ENCODE measurements around the gene MELTF. TPM values are rescaled to one million over a fixed set of nuclear protein-coding genes. Genes with fewer than 3 reads are reported as not detected.

Gene MELTF
- total and polyA plus RNA-seq, 2 of the 13 experiments (the other 11 are each of a cell fraction or from before 2014, with no cell fraction given), result 3.2 to 7.5 TPM

- TF ChIP-seq E2F2 (CRISPR knock-in tag; IDR thresholded peaks at IDR 0.05; ENCODE audit: borderline replicate concordance), result no peak
- TF ChIP-seq GFI1 (CRISPR knock-in tag; IDR thresholded peaks at IDR 0.05; ENCODE audit: borderline replicate concordance), result no peak; the same call in 1 of the 2 replicates
- peak; percentile 77; the same call in 1 of the 2 replicates for TF ChIP-seq HHEX (CRISPR knock-in tag; IDR thresholded peaks at IDR 0.05)
- no peak for TF ChIP-seq ZNF569 (CRISPR knock-in tag; IDR thresholded peaks at IDR 0.05; ENCODE audit: borderline replicate concordance)
- TF ChIP-seq RFXAP (CRISPR knock-in tag; IDR thresholded peaks at IDR 0.05; ENCODE audit: borderline replicate concordance), result no peak
- TF ChIP-seq ZNF382 (CRISPR knock-in tag; IDR thresholded peaks at IDR 0.05; ENCODE audit: borderline replicate concordance), result no peak
- peak; percentile 86 for TF ChIP-seq AKAP8 (CRISPR knock-in tag; IDR thresholded peaks at IDR 0.05)
- TF ChIP-seq PLRG1 (conservative IDR thresholded peaks at IDR 0.05), result no peak
- no peak for TF ChIP-seq ZNF383 (CRISPR knock-in tag; IDR thresholded peaks at IDR 0.05; ENCODE audit: borderline replicate concordance)
- no peak for TF ChIP-seq PRPF4 (IDR thresholded peaks at IDR 0.05; ENCODE audit: low read depth, low read length, poor library complexity, severe bottlenecking)
- no peak for TF ChIP-seq SETDB1 (CRISPR knock-in tag; IDR thresholded peaks at IDR 0.05; ENCODE audit: borderline replicate concordance)
- TF ChIP-seq ZNF850 (CRISPR knock-in tag; conservative IDR thresholded peaks at IDR 0.05), result 0 out of 2 replicates have a peak, but pooled peaks have one; percentile 10
- TF ChIP-seq ASH2L (IDR thresholded peaks at IDR 0.05; ENCODE audit: insufficient read length, low read depth, low read length), result peak; percentile 24
- TF ChIP-seq CBX2 (IDR thresholded peaks at IDR 0.05; ENCODE audit: low read depth, low read length), result no peak
- no peak for TF ChIP-seq CBX2 (CRISPR knock-in tag; IDR thresholded peaks at IDR 0.05; ENCODE audit: low read depth)
- TF ChIP-seq ZNF251 (CRISPR knock-in tag; IDR thresholded peaks at IDR 0.05), result no peak
- TF ChIP-seq MZF1 (CRISPR knock-in tag; IDR thresholded peaks at IDR 0.05; ENCODE audit: borderline replicate concordance), result no peak
- TF ChIP-seq HNRNPH1 (optimal IDR thresholded peaks at IDR 0.05; ENCODE audit: low read depth, low read length), result no peak
- TF ChIP-seq ZNF704 (CRISPR knock-in tag; IDR thresholded peaks at IDR 0.05; ENCODE audit: borderline replicate concordance), result no peak; the same call in 1 of the 2 replicates
- TF ChIP-seq ZNF790 (CRISPR knock-in tag; IDR thresholded peaks at IDR 0.05; ENCODE audit: borderline replicate concordance), result no peak
- TF ChIP-seq ZNF136 (CRISPR knock-in tag; IDR thresholded peaks at IDR 0.05; ENCODE audit: low read depth), result peak; percentile 22; the same call in 1 of the 2 replicates
- no peak for TF ChIP-seq HOXA5 (CRISPR knock-in tag; IDR thresholded peaks at IDR 0.05)
- TF ChIP-seq KLF6 (CRISPR knock-in tag; IDR thresholded peaks at IDR 0.05), result no peak
- TF ChIP-seq HOXA9 (CRISPR knock-in tag; IDR thresholded peaks at IDR 0.05; ENCODE audit: borderline replicate concordance), result no peak
- TF ChIP-seq ZBTB25 (CRISPR knock-in tag; IDR thresholded peaks at IDR 0.05), result peak; percentile 36; the same call in 1 of the 2 replicates
- no peak for TF ChIP-seq HIVEP1 (CRISPR knock-in tag; IDR thresholded peaks at IDR 0.05)
- TF ChIP-seq PAWR (CRISPR knock-in tag; IDR thresholded peaks at IDR 0.05; ENCODE audit: borderline replicate concordance), result no peak
These were observed 67.3 kb downstream of the MELTF start (continued) for GRCh38 chr3:196962108-196962929.

All from HepG2 (cell line).